ENCODE results near the gene MSI2. TPM values are rescaled to one million over a fixed set of nuclear protein-coding genes. Genes with fewer than 3 reads are reported as not detected.

Gene MSI2
- total and polyA plus RNA-seq, 9 of the 15 experiments (the other 6 are each of a cell fraction or from before 2014, with no cell fraction given): 4.6 to 61.8 (median 42.4) TPM

DNA sequence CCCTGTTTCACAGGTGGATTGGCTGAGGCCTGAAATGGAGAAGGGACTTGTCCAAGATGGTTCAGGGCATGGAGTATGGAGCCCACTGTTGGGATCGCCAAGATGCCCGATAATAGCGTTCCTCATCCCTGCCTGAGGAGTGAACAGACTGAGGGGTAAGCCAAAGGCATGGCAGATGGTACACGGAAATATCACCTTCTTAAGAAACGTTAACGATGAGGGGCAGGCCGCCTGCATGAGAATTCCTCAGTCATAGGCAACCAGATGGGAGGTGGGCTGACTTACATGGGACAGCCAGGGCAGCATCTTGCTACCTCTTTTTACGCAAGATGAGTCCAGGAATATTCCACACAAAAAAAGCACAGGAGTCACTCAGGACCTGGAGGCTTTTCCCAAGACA is 300.7 kb downstream of the MSI2 start:
- Histone ChIP-seq H3K9ac (ENCODE audit: insufficient read depth in 1 of 2, low read depth in 2 of 2, low read length in 2 of 2) (no peak overlapping the region), H3K4me1 (replicated peaks in 1 of 2; ENCODE audit: control insufficient read depth in 2 of 2, insufficient read depth in 2 of 2, low read length in 2 of 2) (peaks cover 27 to 29% of the 10 kb centered on the region in 2 experiments; a peak in 4 of 5 replicates), H4K20me1 (replicated peaks; ENCODE audit: control insufficient read depth, insufficient read depth, low read length) (peaks cover 12% of the 10 kb centered on the region), H3K79me2 (ENCODE audit: control insufficient read depth, insufficient read depth, low read length) (peaks cover 5% of the 10 kb centered on the region; the same call in 1 of the 3 replicates), H3K27me3 (ENCODE audit: control insufficient read depth in 2 of 2, insufficient read depth in 2 of 2, low read length in 2 of 2) (no peaks in the 10 kb centered on the region), H3K4me3 (no peak overlapping the region), H3K9me1 (ENCODE audit: control insufficient read depth, insufficient read depth, low read length) (peaks cover 3% of the 10 kb centered on the region), H3K36me3 (ENCODE audit: control insufficient read depth, insufficient read depth, low read length) (peaks cover 2% of the 10 kb centered on the region; the same call in 1 of the 3 replicates), H2AFZ (ENCODE audit: low read depth, low read length) (no peak overlapping the region), H3K9me3 (replicated peaks; ENCODE audit: control insufficient read depth, insufficient read depth, low read depth, low read length) (no peaks in the 10 kb centered on the region), H3K27ac (ENCODE audit: extremely low read depth, low read depth, low read length) (no peak overlapping the region), H3K4me2 (ENCODE audit: insufficient read depth, low read length) (no peak overlapping the region)
- POLR2A ChIA-PET: interaction anchor here (1.3 kb wide), 1 partner anchor 19 kb away, joined by 3 read pairs; no protein-coding TSS in a partner anchor
- in situ Hi-C loops (cut with MboI) (no loop called here), intact Hi-C loops (cut with micrococcal nuclease) (no loop called here)
- 87% methylated on average over 8 of the region's 8 CpGs for WGBS (ENCODE audit: insufficient coverage, low coverage, missing lambda C conversion rate)
- BruUV-seq (replicated peaks): no TSS peak
- ATAC-seq (no peak), DNase-seq (ENCODE audit: extremely low read depth in 1 of 4, low spot score in 3 of 4) (no peak), FAIRE-seq (no peak)
- CTCF ChIA-PET (ENCODE audit: low intra/inter-chr PET ratio): no interaction called here
- TF ChIP-seq, protein P1, sequence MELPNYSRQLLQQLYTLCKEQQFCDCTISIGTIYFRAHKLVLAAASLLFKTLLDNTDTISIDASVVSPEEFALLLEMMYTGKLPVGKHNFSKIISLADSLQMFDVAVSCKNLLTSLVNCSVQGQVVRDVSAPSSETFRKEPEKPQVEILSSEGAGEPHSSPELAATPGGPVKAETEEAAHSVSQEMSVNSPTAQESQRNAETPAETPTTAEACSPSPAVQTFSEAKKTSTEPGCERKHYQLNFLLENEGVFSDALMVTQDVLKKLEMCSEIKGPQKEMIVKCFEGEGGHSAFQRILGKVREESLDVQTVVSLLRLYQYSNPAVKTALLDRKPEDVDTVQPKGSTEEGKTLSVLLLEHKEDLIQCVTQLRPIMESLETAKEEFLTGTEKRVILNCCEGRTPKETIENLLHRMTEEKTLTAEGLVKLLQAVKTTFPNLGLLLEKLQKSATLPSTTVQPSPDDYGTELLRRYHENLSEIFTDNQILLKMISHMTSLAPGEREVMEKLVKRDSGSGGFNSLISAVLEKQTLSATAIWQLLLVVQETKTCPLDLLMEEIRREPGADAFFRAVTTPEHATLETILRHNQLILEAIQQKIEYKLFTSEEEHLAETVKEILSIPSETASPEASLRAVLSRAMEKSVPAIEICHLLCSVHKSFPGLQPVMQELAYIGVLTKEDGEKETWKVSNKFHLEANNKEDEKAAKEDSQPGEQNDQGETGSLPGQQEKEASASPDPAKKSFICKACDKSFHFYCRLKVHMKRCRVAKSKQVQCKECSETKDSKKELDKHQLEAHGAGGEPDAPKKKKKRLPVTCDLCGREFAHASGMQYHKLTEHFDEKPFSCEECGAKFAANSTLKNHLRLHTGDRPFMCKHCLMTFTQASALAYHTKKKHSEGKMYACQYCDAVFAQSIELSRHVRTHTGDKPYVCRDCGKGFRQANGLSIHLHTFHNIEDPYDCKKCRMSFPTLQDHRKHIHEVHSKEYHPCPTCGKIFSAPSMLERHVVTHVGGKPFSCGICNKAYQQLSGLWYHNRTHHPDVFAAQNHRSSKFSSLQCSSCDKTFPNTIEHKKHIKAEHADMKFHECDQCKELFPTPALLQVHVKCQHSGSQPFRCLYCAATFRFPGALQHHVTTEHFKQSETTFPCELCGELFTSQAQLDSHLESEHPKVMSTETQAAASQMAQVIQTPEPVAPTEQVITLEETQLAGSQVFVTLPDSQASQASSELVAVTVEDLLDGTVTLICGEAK (IDR thresholded peaks at IDR 0.05): no peak
- TF ChIP-seq, protein P1 (CRISPR knock-in tag; IDR thresholded peaks at IDR 0.05): no peak
- TF ChIP-seq SMC3 (conservative IDR thresholded peaks at IDR 0.05; ENCODE audit: insufficient read depth, low read depth, low read length) (no peak), GTF2F1 (IDR thresholded peaks at IDR 0.05; ENCODE audit: low read depth, low read length) (no peak), ZNF263 (CRISPR knock-in tag; IDR thresholded peaks at IDR 0.05; ENCODE audit: borderline replicate concordance) (no peak), CC2D1A (IDR thresholded peaks at IDR 0.05) (no peak), RUNX1 (IDR thresholded peaks at IDR 0.05; ENCODE audit: low read depth) (no peak), RAD51 (IDR thresholded peaks at IDR 0.05; ENCODE audit: borderline replicate concordance, low read depth) (no peak), TFAM (CRISPR knock-in tag; conservative IDR thresholded peaks at IDR 0.05) (no peak), KLF16 (IDR thresholded peaks at IDR 0.05) (no peak), ZNF431 (CRISPR knock-in tag; IDR thresholded peaks at IDR 0.05) (no peak), ZBTB7A (IDR thresholded peaks at IDR 0.05; ENCODE audit: borderline replicate concordance, control insufficient read depth, low read depth, low read length) (no peak), RFX7 (CRISPR knock-in tag; IDR thresholded peaks at IDR 0.05) (no peak), EWSR1 (IDR thresholded peaks at IDR 0.05; ENCODE audit: borderline replicate concordance, low read depth, partially characterized antibody) (no peak), KDM2B (CRISPR knock-in tag; IDR thresholded peaks at IDR 0.05) (no peak), ZNF217 (CRISPR knock-in tag; IDR thresholded peaks at IDR 0.05) (no peak)

Measured in K562 (cell line).